SK-N-SH treated with all-trans-retinoic acid at 6 μM for 48 hours (cell line): ENCODE measurements around the gene MYO7A.

Source experiments
- ATAC-seq: fragments of 200-7000 bp; cut with Tn5 transposase; 3 replicates; pipeline ENCODE4 v1.9.1; 2020; ENCODE audit warnings: mild to moderate bottlenecking, moderate library complexity
- ARNTL ChIP-seq: fragments of 450-650 bp; formaldehyde crosslinking; IDR thresholded peaks from 2 replicates; pipeline ENCODE4 v1.5.0; 2020; ENCODE audit warnings: low read depth, mild to moderate bottlenecking, moderate library complexity, borderline replicate concordance
- BACH2 ChIP-seq: fragments of 250-450 bp; sonication (Bioruptor Pico); IDR thresholded peaks from 2 replicates; pipeline ENCODE4 v1.9.0; 2021; ENCODE audit warnings: mild to moderate bottlenecking, borderline replicate concordance
- CREB5 ChIP-seq: fragments of 250-450 bp; sonication (Bioruptor Pico); IDR thresholded peaks from 2 replicates; pipeline ENCODE4 v1.5.1; 2020; ENCODE audit warnings: low read depth, mild to moderate bottlenecking, moderate library complexity
- CSDC2 ChIP-seq: fragments of 250-450 bp; sonication (Bioruptor Pico); IDR thresholded peaks from 2 replicates; pipeline ENCODE4 v1.5.0; 2020; ENCODE audit warnings: mild to moderate bottlenecking, moderate library complexity
- ESRRG ChIP-seq: fragments of 250-450 bp; sonication (Bioruptor Pico); IDR thresholded peaks from 2 replicates; pipeline ENCODE4 v1.6.1; 2021; ENCODE audit warnings: mild to moderate bottlenecking
- GLIS3 ChIP-seq: fragments of 250-450 bp; sonication (Bioruptor Pico); IDR thresholded peaks from 2 replicates; pipeline ENCODE4 v1.5.0; 2020; ENCODE audit warnings: mild to moderate bottlenecking, moderate library complexity
- ISL1 ChIP-seq: fragments of 250-450 bp; sonication (Bioruptor Pico); IDR thresholded peaks from 2 replicates; pipeline ENCODE4 v2.1.2; 2022; ENCODE audit warnings: mild to moderate bottlenecking, moderate library complexity
- PATZ1 ChIP-seq: fragments of 250-450 bp; sonication (Bioruptor Pico); IDR thresholded peaks from 2 replicates; pipeline ENCODE4 v1.8.0; 2020; ENCODE audit warnings: mild to moderate bottlenecking, moderate library complexity, borderline replicate concordance
- PPARA ChIP-seq: fragments of 250-450 bp; sonication (Bioruptor Pico); IDR thresholded peaks from 2 replicates; pipeline ENCODE4 v1.5.0; 2020; ENCODE audit warnings: mild to moderate bottlenecking, borderline replicate concordance
- RARB ChIP-seq: fragments of 250-450 bp; sonication (Bioruptor Pico); IDR thresholded peaks from 2 replicates; pipeline ENCODE4 v1.8.0; 2021; ENCODE audit warnings: mild to moderate bottlenecking, moderate library complexity
- SNAI2 ChIP-seq: fragments of 250-450 bp; sonication (Bioruptor Pico); IDR thresholded peaks from 2 replicates; pipeline ENCODE4 v1.5.0; 2020; ENCODE audit warnings: mild to moderate bottlenecking, moderate library complexity
- TCF4 ChIP-seq: fragments of 250-450 bp; sonication (Bioruptor Pico); IDR thresholded peaks from 2 replicates; pipeline ENCODE4 v1.8.0; 2021; ENCODE audit warnings: mild to moderate bottlenecking, moderate library complexity, borderline replicate concordance
- TOX ChIP-seq: fragments of 250-450 bp; sonication (Bioruptor Pico); IDR thresholded peaks from 2 replicates; pipeline ENCODE4 v1.8.0; 2021; ENCODE audit warnings: mild to moderate bottlenecking, moderate library complexity, borderline replicate concordance
- TSHZ2 ChIP-seq: fragments of 250-450 bp; sonication (Bioruptor Pico); IDR thresholded peaks from 2 replicates; pipeline ENCODE4 v1.5.0; 2020; ENCODE audit warnings: mild to moderate bottlenecking, moderate library complexity
- ZC3H10 ChIP-seq: fragments of 250-450 bp; sonication (Bioruptor Pico); IDR thresholded peaks from 2 replicates; pipeline ENCODE4 v1.5.1; 2021; ENCODE audit warnings: mild to moderate bottlenecking, moderate library complexity
- ZFP3 ChIP-seq: fragments of 250-450 bp; sonication (Bioruptor Pico); IDR thresholded peaks from 2 replicates; pipeline ENCODE4 v1.5.0; 2020; ENCODE audit warnings: mild to moderate bottlenecking, moderate library complexity
- ZFP30 ChIP-seq: fragments of 450-650 bp; formaldehyde crosslinking; IDR thresholded peaks from 2 replicates; pipeline ENCODE4 v1.5.0; 2022; ENCODE audit warnings: mild to moderate bottlenecking, moderate library complexity
- ZNF565 ChIP-seq: fragments of 450-650 bp; formaldehyde crosslinking; conservative IDR thresholded peaks from 2 replicates; pipeline ENCODE4 v1.5.0; 2020; ENCODE audit warnings: low read depth, mild to moderate bottlenecking, moderate library complexity
- ZNF70 ChIP-seq: fragments of 450-650 bp; formaldehyde crosslinking; IDR thresholded peaks from 2 replicates; pipeline ENCODE4 v1.5.0; 2020; ENCODE audit warnings: mild to moderate bottlenecking, moderate library complexity
- ZNF8 ChIP-seq: fragments of 450-650 bp; formaldehyde crosslinking; IDR thresholded peaks from 2 replicates; pipeline ENCODE4 v1.5.0; 2020; ENCODE audit warnings: mild to moderate bottlenecking, moderate library complexity
- TF ChIP-seq, protein P1 (sequence below): fragments of 250-450 bp; sonication (Bioruptor Pico); IDR thresholded peaks from 2 replicates; pipeline ENCODE4 v1.8.0; 2021; ENCODE audit warnings: low read depth, mild to moderate bottlenecking, moderate library complexity, borderline replicate concordance

Gene MYO7A

DNA sequence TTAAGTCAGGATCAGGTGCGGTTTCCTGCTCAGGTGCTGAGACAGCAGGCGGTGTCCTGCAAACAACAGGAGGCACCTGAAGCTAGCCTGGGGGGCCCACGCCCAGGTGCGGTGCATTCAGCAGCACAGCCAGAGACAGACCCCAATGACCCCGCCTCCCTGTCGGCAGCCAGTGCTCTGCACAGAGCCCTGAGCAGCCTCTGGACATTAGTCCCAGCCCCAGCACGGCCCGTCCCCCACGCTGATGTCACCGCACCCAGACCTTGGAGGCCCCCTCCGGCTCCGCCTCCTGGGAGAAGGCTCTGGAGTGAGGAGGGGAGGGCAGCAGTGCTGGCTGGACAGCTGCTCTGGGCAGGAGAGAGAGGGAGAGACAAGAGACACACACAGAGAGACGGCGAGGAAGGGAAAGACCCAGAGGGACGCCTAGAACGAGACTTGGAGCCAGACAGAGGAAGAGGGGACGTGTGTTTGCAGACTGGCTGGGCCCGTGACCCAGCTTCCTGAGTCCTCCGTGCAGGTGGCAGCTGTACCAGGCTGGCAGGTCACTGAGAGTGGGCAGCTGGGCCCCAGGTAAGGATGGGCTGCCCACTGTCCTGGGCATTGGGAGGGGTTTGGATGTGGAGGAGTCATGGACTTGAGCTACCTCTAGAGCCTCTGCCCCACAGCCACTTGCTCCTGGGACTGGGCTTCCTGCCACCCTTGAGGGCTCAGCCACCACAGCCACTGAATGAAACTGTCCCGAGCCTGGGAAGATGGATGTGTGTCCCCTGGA, at the start of gene MYO7A:
TSS of gene MYO7A (plus strand) at position 327 of the 772 bp plus-strand sequence. CDS start 2,389 bp downstream, outside the sequence.
- TF ChIP-seq ZNF70 (CRISPR knock-in tag) (0 out of 2 replicates have a peak, but pooled peaks have one; percentile 28), ZFP3 (CRISPR knock-in tag) (0 out of 2 replicates have a peak, but pooled peaks have one; percentile 14), ESRRG (CRISPR knock-in tag) (no peak)
- ATAC-seq = peak; percentile 51

- ATAC-seq = no peak
- no peak for TF ChIP-seq PATZ1
- no peak for TF ChIP-seq BACH2 (CRISPR knock-in tag)
- TF ChIP-seq, protein P1, sequence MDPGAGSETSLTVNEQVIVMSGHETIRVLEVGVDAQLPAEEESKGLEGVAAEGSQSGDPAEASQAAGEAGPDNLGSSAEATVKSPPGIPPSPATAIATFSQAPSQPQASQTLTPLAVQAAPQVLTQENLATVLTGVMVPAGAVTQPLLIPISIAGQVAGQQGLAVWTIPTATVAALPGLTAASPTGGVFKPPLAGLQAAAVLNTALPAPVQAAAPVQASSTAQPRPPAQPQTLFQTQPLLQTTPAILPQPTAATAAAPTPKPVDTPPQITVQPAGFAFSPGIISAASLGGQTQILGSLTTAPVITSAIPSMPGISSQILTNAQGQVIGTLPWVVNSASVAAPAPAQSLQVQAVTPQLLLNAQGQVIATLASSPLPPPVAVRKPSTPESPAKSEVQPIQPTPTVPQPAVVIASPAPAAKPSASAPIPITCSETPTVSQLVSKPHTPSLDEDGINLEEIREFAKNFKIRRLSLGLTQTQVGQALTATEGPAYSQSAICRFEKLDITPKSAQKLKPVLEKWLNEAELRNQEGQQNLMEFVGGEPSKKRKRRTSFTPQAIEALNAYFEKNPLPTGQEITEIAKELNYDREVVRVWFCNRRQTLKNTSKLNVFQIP = no peak
- TF ChIP-seq ZNF565 (CRISPR knock-in tag) = no peak
- TF ChIP-seq TSHZ2 (CRISPR knock-in tag) = no peak
- no peak for TF ChIP-seq PPARA (CRISPR knock-in tag)
- no peak for TF ChIP-seq ZC3H10 (CRISPR knock-in tag)
- no peak for TF ChIP-seq SNAI2 (CRISPR knock-in tag)
- no peak for TF ChIP-seq RARB
- TF ChIP-seq ZFP3 (CRISPR knock-in tag) = no peak
- no peak for TF ChIP-seq ZNF70 (CRISPR knock-in tag)
- no peak for TF ChIP-seq ARNTL (CRISPR knock-in tag)
- no peak for TF ChIP-seq ZNF8 (CRISPR knock-in tag)
- TF ChIP-seq TCF4 = no peak
- TF ChIP-seq ZFP30 (CRISPR knock-in tag) = no peak
- no peak for TF ChIP-seq CSDC2 (CRISPR knock-in tag)
- TF ChIP-seq ISL1 (CRISPR knock-in tag) = no peak
- no peak for TF ChIP-seq TOX
Measured at GRCh38 chr11:77079666-77080065, 48.4 kb upstream of the MYO7A start.

DNA sequence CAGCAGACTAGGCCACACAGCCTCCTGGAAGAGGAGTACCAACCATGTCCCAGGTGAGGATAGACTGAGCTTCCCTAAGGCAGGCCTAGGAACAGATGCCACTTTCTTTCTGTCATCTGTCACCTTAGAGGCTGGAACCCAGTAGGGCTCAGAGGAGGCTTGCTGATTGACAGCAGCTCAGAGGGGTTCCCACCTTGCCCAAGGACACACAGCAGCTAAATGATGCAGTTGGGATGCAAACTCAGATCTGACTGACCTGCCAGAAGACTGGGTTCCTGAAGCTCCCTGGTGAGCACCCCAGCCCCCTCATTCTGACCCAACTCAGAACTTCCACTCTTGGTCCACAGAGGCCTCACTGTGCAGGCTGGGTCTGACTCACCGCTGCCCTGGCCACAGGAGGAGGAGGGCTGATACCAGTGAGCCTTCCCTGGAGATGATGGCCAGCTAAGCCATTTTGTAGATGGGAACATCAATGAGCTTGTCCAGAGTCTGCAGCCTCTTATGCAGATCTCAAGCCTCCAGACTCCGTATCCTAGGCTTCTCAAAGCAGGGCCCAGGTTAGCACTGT, 47.3 kb upstream of the MYO7A start:
- TF ChIP-seq GLIS3 (CRISPR knock-in tag) (no peak), ESRRG (CRISPR knock-in tag) (no peak), ISL1 (CRISPR knock-in tag) (no peak), ZNF8 (CRISPR knock-in tag) (no peak), RARB (no peak), BACH2 (CRISPR knock-in tag) (no peak), TOX (no peak), PPARA (CRISPR knock-in tag) (no peak), TCF4 (no peak), ZC3H10 (CRISPR knock-in tag) (no peak), ZNF565 (CRISPR knock-in tag) (no peak), PATZ1 (no peak), SNAI2 (CRISPR knock-in tag) (no peak), CREB5 (no peak), ZFP3 (CRISPR knock-in tag) (no peak)
- peak; percentile 42; the same call in 2 of the 3 replicates for ATAC-seq
